ENCODE results near the gene SYNGAP1. TPM values are rescaled to one million over a fixed set of nuclear protein-coding genes. Genes with fewer than 3 reads are reported as not detected.

Gene SYNGAP1
- total RNA-seq, 1 donor from 2014 or later = 16.0 TPM

- H3K4me1 ChIP-seq = no peaks in the 10 kb centered on the region
- intact Hi-C loops (cut with DNase I) = no loop called here
- H3K36me3 ChIP-seq = no peaks in the 10 kb centered on the region
- TF ChIP-seq POLR2A (IDR thresholded peaks at IDR 0.05) = no peak
- TF ChIP-seq CTCF (IDR thresholded peaks at IDR 0.05) = no peak
- no peak for TF ChIP-seq POLR2AphosphoS5 (IDR thresholded peaks at IDR 0.05; ENCODE audit: insufficient read depth in 1 of 2, low read depth in 1 of 2)
- no peak for DNase-seq (ENCODE audit: extremely low spot score in 2 of 2)
- no peaks in the 10 kb centered on the region for H3K9me3 ChIP-seq
- H3K27me3 ChIP-seq = no peaks in the 10 kb centered on the region
- no peak overlapping the region for H3K27ac ChIP-seq
- no peak overlapping the region for H3K4me3 ChIP-seq
Measured at GRCh38 chr6:33490621-33491020, 70.8 kb downstream of the SYNGAP1 start.

DNA sequence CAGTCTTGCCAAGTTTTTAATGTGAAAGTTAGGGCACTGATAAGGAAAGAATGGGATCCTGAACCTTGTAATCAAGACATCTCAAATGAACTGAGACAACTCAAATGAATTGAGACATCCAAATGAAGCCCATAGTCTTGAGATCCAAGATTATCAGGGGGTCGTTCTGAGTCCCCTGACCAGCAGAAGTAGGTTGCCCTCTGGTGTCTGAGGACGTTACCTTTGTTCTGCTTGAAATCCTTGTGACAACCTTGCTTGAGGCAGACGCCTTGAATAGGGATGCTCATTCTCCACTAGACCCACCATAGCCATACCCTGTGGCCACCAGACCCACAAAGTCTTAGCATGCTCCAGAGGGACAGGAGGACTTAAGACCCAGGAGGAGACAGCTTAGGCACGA is 72.2 kb downstream of the SYNGAP1 start:
- TF ChIP-seq POLR2AphosphoS5 (IDR thresholded peaks at IDR 0.05; ENCODE audit: insufficient read depth in 1 of 2, low read depth in 1 of 2) (no peak), POLR2A (IDR thresholded peaks at IDR 0.05) (no peak), CTCF (IDR thresholded peaks at IDR 0.05) (no peak)
- Histone ChIP-seq H3K27me3 (no peaks in the 10 kb centered on the region), H3K36me3 (no peaks in the 10 kb centered on the region), H3K4me3 (no peak overlapping the region), H3K27ac (no peak overlapping the region), H3K4me1 (no peaks in the 10 kb centered on the region), H3K9me3 (no peaks in the 10 kb centered on the region)
- intact Hi-C loops (cut with DNase I) = no loop called here
- no peak for DNase-seq (ENCODE audit: extremely low spot score in 2 of 2)

- no peaks in the 10 kb centered on the region for H3K9me3 ChIP-seq
- H3K36me3 ChIP-seq = no peaks in the 10 kb centered on the region
- TF ChIP-seq POLR2AphosphoS5 (IDR thresholded peaks at IDR 0.05; ENCODE audit: insufficient read depth in 1 of 2, low read depth in 1 of 2) (no peak), POLR2A (IDR thresholded peaks at IDR 0.05) (no peak), CTCF (IDR thresholded peaks at IDR 0.05) (no peak)
- no peak overlapping the region for H3K27ac ChIP-seq
- DNase-seq (ENCODE audit: extremely low spot score in 2 of 2) = no peak
- H3K4me3 ChIP-seq = no peak overlapping the region
- no peaks in the 10 kb centered on the region for H3K4me1 ChIP-seq
- intact Hi-C loops (cut with DNase I) = no loop called here
- H3K27me3 ChIP-seq = no peaks in the 10 kb centered on the region
Measured at GRCh38 chr6:33497157-33497556, 77.3 kb downstream of the SYNGAP1 start.

DNA sequence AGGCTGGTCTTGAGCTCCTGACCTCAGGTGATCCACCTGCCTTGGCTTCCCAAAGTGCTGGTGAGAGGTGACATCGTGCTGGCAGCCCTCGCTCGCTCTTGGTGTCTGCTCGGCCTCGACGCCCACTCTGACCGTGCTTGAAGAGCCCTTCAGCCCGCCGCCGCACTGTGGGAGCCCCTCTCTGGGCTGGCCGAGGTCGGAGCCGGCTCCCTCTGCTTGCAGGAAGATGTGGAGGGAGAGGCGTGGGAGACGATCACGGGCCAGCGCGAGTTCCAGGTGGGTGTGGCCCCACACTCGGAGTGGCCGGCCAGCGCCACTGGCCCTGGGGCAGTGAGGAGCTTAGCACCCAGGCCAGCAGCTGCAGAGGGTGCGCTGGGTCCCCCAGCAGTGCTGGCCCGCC is 82.6 kb downstream of the SYNGAP1 start:
- intact Hi-C loops (cut with DNase I) = no loop called here
- no peak for DNase-seq (ENCODE audit: extremely low spot score in 2 of 2)
- H3K4me1 ChIP-seq = no peaks in the 10 kb centered on the region
- TF ChIP-seq POLR2A (IDR thresholded peaks at IDR 0.05) (no peak), POLR2AphosphoS5 (IDR thresholded peaks at IDR 0.05; ENCODE audit: insufficient read depth in 1 of 2, low read depth in 1 of 2) (no peak), CTCF (IDR thresholded peaks at IDR 0.05) (no peak)
- H3K4me3 ChIP-seq = no peak overlapping the region
- no peak overlapping the region for H3K27ac ChIP-seq
- H3K9me3 ChIP-seq = no peaks in the 10 kb centered on the region
- H3K36me3 ChIP-seq = no peaks in the 10 kb centered on the region
- H3K27me3 ChIP-seq = no peaks in the 10 kb centered on the region

- no peak overlapping the region for H3K4me3 ChIP-seq
- no peak overlapping the region for H3K27ac ChIP-seq
- H3K27me3 ChIP-seq = no peaks in the 10 kb centered on the region
- H3K4me1 ChIP-seq = peaks cover 14% of the 10 kb centered on the region
- no peak for DNase-seq (ENCODE audit: extremely low spot score in 2 of 2)
- TF ChIP-seq POLR2A (IDR thresholded peaks at IDR 0.05) = no peak
- no peak for TF ChIP-seq POLR2AphosphoS5 (IDR thresholded peaks at IDR 0.05; ENCODE audit: insufficient read depth in 1 of 2, low read depth in 1 of 2)
- no peak for TF ChIP-seq CTCF (IDR thresholded peaks at IDR 0.05)
- intact Hi-C loops (cut with DNase I) = no loop called here
- H3K36me3 ChIP-seq = no peaks in the 10 kb centered on the region
- no peaks in the 10 kb centered on the region for H3K9me3 ChIP-seq
Measured at GRCh38 chr6:33504486-33504885, 84.6 kb downstream of the SYNGAP1 start.

Small RNA genes within 50 kb of the gene (microRNA-seq; reads per million reads assigned to microRNA genes)
- not detected for gene MIR5004 (ENCODE audit: borderline number of aligned reads, borderline replicate concordance)

Small RNA genes within 50 kb of the gene (small RNA-seq; reads per million reads assigned to genes)
- gene RPL35AP4 (not detected), gene ZBTB9 (not detected)

Other genes with a start within 250 kb of the SYNGAP1 start
- 0.25 TPM for gene COL11A2, start 227.6 kb upstream of the SYNGAP1 start, total RNA-seq
- gene RXRB, start 219.4 kb upstream of the SYNGAP1 start, total RNA-seq = 28.0 TPM
- gene SLC39A7, start 219.2 kb upstream of the SYNGAP1 start, total RNA-seq = 36.3 TPM
- gene HSD17B8, start 215.4 kb upstream of the SYNGAP1 start, total RNA-seq = 17.7 TPM
- 32.7 TPM for gene RING1, start 211.6 kb upstream of the SYNGAP1 start, total RNA-seq
- 42.2 TPM for gene VPS52, start 148.2 kb upstream of the SYNGAP1 start, total RNA-seq
- gene RPS18, start 148.0 kb upstream of the SYNGAP1 start, total RNA-seq = 3,296 TPM
- gene B3GALT4, start 142.9 kb upstream of the SYNGAP1 start, total RNA-seq = 14.0 TPM
- 36.3 TPM for gene WDR46, start 130.8 kb upstream of the SYNGAP1 start, total RNA-seq
- 9.1 TPM for gene PFDN6, start 130.5 kb upstream of the SYNGAP1 start, total RNA-seq
- gene RGL2, start 121.1 kb upstream of the SYNGAP1 start, total RNA-seq = 41.5 TPM
- gene TAPBP, start 106.0 kb upstream of the SYNGAP1 start, total RNA-seq = 59.9 TPM
- 18.4 TPM for gene ZBTB22, start 102.3 kb upstream of the SYNGAP1 start, total RNA-seq
- gene DAXX, start 97.1 kb upstream of the SYNGAP1 start, total RNA-seq = 32.2 TPM
- 27.5 TPM for gene KIFC1, start 28.2 kb upstream of the SYNGAP1 start, total RNA-seq
- 73.2 TPM for gene PHF1, start 9.1 kb upstream of the SYNGAP1 start, total RNA-seq
- 73.2 TPM for gene CUTA, start 2.0 kb upstream of the SYNGAP1 start, total RNA-seq
- gene ZBTB9, start 34.5 kb downstream of the SYNGAP1 start, total RNA-seq = 1.5 TPM
- 19.2 TPM for gene BAK1, start 160.2 kb downstream of the SYNGAP1 start, total RNA-seq
- gene ITPR3, start 201.3 kb downstream of the SYNGAP1 start, total RNA-seq = 50.1 TPM

Data from vagina (tissue), 2 donors.